Measurements from ENCODE around the gene RAD54L2. TPM values are rescaled to one million over a fixed set of nuclear protein-coding genes. Genes with fewer than 3 reads are reported as not detected.
A peak's percentile ranks its signal among the peaks of the same experiment; 100 is the strongest.
"Not testable (repeated sequence)": the region's sequence is repeated elsewhere in the genome, so short reads cannot be mapped to it uniquely, and the experiment has no call there.

The RAD54L2 gene
- total RNA-seq, 1 donor from 2014 or later: 58.1 TPM

DNA sequence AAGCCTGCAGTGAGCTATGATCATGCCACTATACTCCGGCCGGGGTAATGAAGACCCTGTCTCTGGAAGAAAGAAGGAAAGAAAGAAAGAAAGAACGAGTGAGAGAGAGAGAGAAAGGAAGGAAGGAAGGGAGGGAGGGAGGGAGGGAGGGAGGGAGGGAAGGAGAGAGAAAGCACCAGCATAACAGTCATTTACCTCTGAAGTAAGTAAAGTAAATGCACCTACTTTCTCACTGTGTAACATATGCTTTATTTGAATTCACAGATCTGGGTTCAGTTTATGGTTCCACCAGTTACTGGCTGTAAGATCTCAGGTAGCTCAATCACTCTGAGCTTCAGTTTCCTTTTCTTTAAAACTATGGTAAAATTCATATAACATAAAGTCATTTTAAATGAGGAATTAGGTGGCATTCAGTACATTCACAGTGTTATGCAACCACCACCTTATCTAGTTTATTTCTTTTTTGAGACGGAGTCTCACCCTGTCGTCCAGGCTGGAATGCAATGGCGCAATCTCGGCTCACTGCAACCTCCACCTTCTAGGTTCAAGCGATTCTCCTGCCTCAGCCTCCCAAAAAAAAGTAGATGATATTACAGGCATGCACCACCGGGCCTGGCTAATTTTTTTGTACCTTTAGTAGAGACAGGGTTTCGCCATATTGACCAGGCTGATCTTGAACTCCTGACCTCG is 16.1 kb upstream of the RAD54L2 start:
- H3K4me3 Mint-ChIP-seq: no peak overlapping the region
- TF ChIP-seq, protein P1, sequence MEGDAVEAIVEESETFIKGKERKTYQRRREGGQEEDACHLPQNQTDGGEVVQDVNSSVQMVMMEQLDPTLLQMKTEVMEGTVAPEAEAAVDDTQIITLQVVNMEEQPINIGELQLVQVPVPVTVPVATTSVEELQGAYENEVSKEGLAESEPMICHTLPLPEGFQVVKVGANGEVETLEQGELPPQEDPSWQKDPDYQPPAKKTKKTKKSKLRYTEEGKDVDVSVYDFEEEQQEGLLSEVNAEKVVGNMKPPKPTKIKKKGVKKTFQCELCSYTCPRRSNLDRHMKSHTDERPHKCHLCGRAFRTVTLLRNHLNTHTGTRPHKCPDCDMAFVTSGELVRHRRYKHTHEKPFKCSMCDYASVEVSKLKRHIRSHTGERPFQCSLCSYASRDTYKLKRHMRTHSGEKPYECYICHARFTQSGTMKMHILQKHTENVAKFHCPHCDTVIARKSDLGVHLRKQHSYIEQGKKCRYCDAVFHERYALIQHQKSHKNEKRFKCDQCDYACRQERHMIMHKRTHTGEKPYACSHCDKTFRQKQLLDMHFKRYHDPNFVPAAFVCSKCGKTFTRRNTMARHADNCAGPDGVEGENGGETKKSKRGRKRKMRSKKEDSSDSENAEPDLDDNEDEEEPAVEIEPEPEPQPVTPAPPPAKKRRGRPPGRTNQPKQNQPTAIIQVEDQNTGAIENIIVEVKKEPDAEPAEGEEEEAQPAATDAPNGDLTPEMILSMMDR (conservative IDR thresholded peaks at IDR 0.05): no peak
- H3K27ac Mint-ChIP-seq (ENCODE audit: unreplicated experiment): no peak overlapping the region

DNA sequence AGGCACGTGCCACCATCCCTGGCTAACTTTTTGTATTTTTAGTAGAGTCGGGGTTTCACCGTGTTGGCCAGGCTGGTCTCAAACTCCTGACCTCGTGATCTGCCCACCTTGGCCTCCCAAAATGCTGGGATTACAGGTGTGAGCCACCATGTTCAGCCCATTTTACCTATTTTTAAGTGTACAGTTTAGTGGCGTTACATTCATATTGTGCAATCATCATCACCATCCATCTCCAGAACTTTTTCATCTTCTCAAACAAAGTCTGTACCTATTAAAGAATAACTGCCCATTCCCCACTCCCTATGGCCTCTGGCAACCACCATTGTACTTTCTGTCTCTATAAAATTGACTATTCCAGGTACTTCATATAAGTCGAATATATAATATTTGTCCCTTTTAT is 13.6 kb upstream of the RAD54L2 start:
- not testable (repeated sequence) for H3K9me3 Mint-ChIP-seq; DNase-seq (ENCODE audit: low read depth, low spot score); H3K27ac Mint-ChIP-seq (ENCODE audit: unreplicated experiment); H3K27me3 Mint-ChIP-seq (ENCODE audit: low read depth); H3K4me3 Mint-ChIP-seq; H3K36me3 Mint-ChIP-seq (ENCODE audit: low read depth)
- peaks cover 12% of the 10 kb centered on the region for H3K4me1 Mint-ChIP-seq

More for the DNA sequence above, 16.1 kb upstream of the RAD54L2 start:
- Mint-ChIP-seq H3K27me3 (ENCODE audit: low read depth) (peaks cover 7% of the 10 kb centered on the region), H3K36me3 (ENCODE audit: low read depth) (no peaks in the 10 kb centered on the region), H3K4me1 (peaks cover 16% of the 10 kb centered on the region), H3K9me3 (peaks cover 2% of the 10 kb centered on the region)
- no peak for DNase-seq (ENCODE audit: low read depth, low spot score)

DNA sequence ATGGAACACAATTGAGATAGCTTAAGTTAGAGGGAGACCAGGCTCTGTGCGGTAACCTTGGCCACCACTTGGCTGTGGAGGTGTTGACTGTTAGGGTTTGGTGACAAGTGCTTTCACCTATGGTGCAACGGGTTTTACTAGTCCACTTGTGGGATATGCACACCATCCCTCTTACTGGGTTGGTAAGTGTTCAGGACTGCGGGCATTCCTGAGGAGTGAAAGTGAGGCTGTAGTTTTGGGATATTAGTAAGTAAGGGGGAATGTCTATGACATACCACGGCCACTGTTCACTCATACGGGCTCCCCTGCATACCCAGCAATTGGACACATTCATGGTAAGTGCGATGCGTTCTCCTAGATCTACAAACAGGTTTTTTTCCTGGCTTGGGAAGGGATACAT is 8.0 kb upstream of the RAD54L2 start:
- no peak for DNase-seq (ENCODE audit: low read depth, low spot score)
- Mint-ChIP-seq H3K4me3 (no peak overlapping the region), H3K9me3 (peaks cover 2% of the 10 kb centered on the region), H3K27me3 (ENCODE audit: low read depth) (peaks cover 33% of the 10 kb centered on the region), H3K4me1 (no peaks in the 10 kb centered on the region), H3K36me3 (ENCODE audit: low read depth) (no peaks in the 10 kb centered on the region), H3K27ac (ENCODE audit: unreplicated experiment) (no peak overlapping the region)
- TF ChIP-seq, protein P1 (conservative IDR thresholded peaks at IDR 0.05): no peak

DNA sequence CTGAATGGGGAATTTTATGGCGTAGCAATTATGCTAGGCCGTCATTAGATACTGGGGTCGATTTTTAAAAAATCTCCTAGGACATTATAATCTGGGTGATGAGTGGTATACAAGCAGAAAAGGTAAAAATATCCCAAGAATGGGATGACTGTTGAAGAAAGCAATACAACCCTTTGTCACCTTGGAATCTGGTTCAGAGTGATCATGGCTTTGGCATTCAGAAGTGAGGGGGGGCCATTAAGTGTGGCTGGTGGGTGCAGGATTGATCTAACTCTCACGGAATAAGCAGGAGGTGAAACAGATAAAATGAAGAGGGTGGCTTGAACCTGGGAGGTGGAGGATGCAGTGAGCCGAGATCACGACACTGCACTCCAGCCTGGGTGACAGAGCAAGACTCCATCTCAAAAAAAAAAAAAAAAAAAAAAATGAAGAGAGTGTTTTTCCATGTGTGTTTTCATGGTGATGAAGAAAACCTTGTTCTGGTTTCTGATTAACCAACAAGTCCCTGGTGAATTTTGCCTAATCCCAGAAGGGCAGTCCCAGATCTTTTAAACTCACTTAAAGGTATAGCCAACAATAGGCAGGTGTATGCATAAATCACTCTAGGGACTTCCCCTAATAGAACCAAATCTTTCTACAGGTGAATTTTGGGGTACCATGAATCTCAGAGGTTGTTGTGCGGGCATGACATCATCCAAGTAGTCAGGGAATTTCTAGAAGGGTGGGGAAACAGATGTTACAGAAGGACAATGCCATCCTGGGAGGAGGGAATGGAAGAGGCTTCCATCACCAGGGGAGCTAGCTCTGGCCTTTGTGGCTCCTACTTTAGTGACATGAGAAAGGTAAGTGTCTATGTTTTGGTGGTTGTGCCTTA is 3.1 kb upstream of the RAD54L2 start:
- H3K4me1 Mint-ChIP-seq: peaks cover 21% of the 10 kb centered on the region
- peaks cover 20% of the 10 kb centered on the region for H3K27me3 Mint-ChIP-seq (ENCODE audit: low read depth)
- H3K27ac Mint-ChIP-seq (ENCODE audit: unreplicated experiment): no peak overlapping the region
- TF ChIP-seq, protein P1 (conservative IDR thresholded peaks at IDR 0.05): no peak
- H3K9me3 Mint-ChIP-seq: no peaks in the 10 kb centered on the region
- no peak for DNase-seq (ENCODE audit: low read depth, low spot score)
- no peaks in the 10 kb centered on the region for H3K36me3 Mint-ChIP-seq (ENCODE audit: low read depth)
- H3K4me3 Mint-ChIP-seq: peak overlapping the region; percentile 81

DNA sequence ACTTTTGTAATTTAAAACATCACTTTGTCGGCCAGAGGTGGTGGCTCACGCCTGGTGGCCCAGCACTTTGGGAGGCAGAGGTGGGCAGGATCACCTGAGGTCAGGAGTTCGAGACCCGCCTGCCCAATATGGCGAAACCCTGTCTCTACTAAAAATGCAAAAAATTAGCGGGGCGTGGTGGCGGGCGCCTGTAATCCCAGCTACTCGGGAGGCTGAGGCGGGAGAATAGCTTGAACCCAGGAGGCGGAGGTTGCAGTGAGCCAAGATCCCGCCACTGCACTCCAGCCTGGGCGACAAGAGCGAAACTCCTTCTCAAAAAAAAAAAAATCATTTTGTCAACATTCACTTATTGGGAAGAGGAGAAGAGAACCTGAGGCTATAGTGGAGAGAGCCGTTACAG is 888 bp upstream of the RAD54L2 start:
- not testable (repeated sequence) for DNase-seq (ENCODE audit: low read depth, low spot score)

DNA sequence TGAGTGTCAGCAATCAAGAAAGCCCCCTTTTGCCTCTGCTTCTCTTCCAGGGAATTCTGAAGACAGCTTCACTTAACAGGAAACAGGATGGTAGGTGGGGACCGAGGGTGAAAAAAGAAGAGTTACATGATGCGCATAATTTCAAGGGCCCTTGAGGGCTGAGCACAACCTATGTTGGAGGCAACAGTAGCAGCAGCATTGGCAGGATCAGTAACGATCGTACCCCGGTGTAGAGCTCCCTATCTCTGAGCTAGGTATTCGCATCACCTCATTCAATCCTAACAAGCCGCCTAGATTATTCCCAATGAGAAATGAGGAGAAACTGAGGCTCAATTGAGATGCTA is 432 bp upstream of the RAD54L2 start:
- TF ChIP-seq, protein P1 (conservative IDR thresholded peaks at IDR 0.05): no peak
- Mint-ChIP-seq H3K27me3 (ENCODE audit: low read depth) (peaks cover 5% of the 10 kb centered on the region), H3K4me3 (peak overlapping the region; percentile 97), H3K27ac (ENCODE audit: unreplicated experiment) (peak overlapping the region; percentile 96), H3K9me3 (no peaks in the 10 kb centered on the region), H3K4me1 (peaks cover 31% of the 10 kb centered on the region), H3K36me3 (ENCODE audit: low read depth) (no peaks in the 10 kb centered on the region)
- DNase-seq (ENCODE audit: low read depth, low spot score): peak; percentile 9

More for the DNA sequence above, 888 bp upstream of the RAD54L2 start:
- H3K27me3 Mint-ChIP-seq (ENCODE audit: low read depth); H3K9me3 Mint-ChIP-seq; H3K27ac Mint-ChIP-seq (ENCODE audit: unreplicated experiment); H3K36me3 Mint-ChIP-seq (ENCODE audit: low read depth): not testable (repeated sequence)
- peaks cover 31% of the 10 kb centered on the region for H3K4me1 Mint-ChIP-seq
- H3K4me3 Mint-ChIP-seq: peak overlapping the region; percentile 97

Data from neural crest cell (in vitro differentiated cells).